ENCODE results near the gene KRTAP5-7. TPM values are rescaled to one million over a fixed set of nuclear protein-coding genes. Genes with fewer than 3 reads are reported as not detected.

The KRTAP5-7 gene
- total and polyA plus RNA-seq, 4 donors: 0.19 TPM; not detected in 3

GRCh38 chr11:71491531-71491930 lies 35.5 kb upstream of the KRTAP5-7 start (continued):
- TF ChIP-seq ZBTB33 (IDR thresholded peaks at IDR 0.05) (no peak), CTCF (IDR thresholded peaks at IDR 0.05; ENCODE audit: low read depth, low read length, missing input control) (no peak), YY1 (IDR thresholded peaks at IDR 0.05) (no peak)

- no peak overlapping the region for H3K27ac ChIP-seq (ENCODE audit: low read depth in 1 of 2, low read length in 2 of 2)
- no peaks in the 10 kb centered on the region for H3K9me3 ChIP-seq (ENCODE audit: control insufficient read depth in 4 of 4, low read length in 3 of 4)
- 94% methylated on average over 9 of the region's 9 CpGs for WGBS
- DNase-seq (ENCODE audit: low spot score): no peak
- no peaks in the 10 kb centered on the region for H3K27me3 ChIP-seq (ENCODE audit: control insufficient read depth in 4 of 4, insufficient read depth in 4 of 4, low read length in 3 of 4)
- TF ChIP-seq RAD21 (IDR thresholded peaks at IDR 0.05) (no peak), YY1 (IDR thresholded peaks at IDR 0.05) (no peak)
- no peak overlapping the region for H3K4me3 ChIP-seq (ENCODE audit: low read depth in 1 of 3, low read length in 3 of 3)
- peaks cover 6 to 55% (median 20%) of the 10 kb centered on the region in 4 donors for H3K36me3 ChIP-seq (ENCODE audit: control insufficient read depth in 4 of 4, insufficient read depth in 3 of 4, low read depth in 1 of 4, low read length in 3 of 4)
- no peak overlapping the region for H3K9ac ChIP-seq (ENCODE audit: low read depth in 1 of 2, low read length in 2 of 2)
- H3K4me1 ChIP-seq (ENCODE audit: control insufficient read depth in 4 of 4, insufficient read depth in 4 of 4, low read length in 3 of 4): no peaks in the 10 kb centered on the region
Observed at GRCh38 chr11:71491940-71492339, 35.1 kb upstream of the KRTAP5-7 start.

GRCh38 chr11:71495286-71496230 lies 31.5 kb upstream of the KRTAP5-7 start:
- Histone ChIP-seq H3K9ac (ENCODE audit: low read depth in 1 of 2, low read length in 2 of 2) (no peak overlapping the region), H3K4me1 (ENCODE audit: control insufficient read depth in 4 of 4, insufficient read depth in 4 of 4, low read length in 3 of 4) (peaks cover 0 to 4% (median under 1%) of the 10 kb centered on the region in 4 donors), H3K27ac (ENCODE audit: low read depth in 1 of 2, low read length in 2 of 2) (no peak overlapping the region), H3K4me3 (ENCODE audit: low read depth in 1 of 3, low read length in 3 of 3) (no peak overlapping the region), H3K36me3 (ENCODE audit: control insufficient read depth in 4 of 4, insufficient read depth in 3 of 4, low read depth in 1 of 4, low read length in 3 of 4) (peaks cover 6 to 64% (median 36%) of the 10 kb centered on the region in 4 donors), H3K9me3 (ENCODE audit: control insufficient read depth in 4 of 4, low read length in 3 of 4) (no peaks in the 10 kb centered on the region), H3K27me3 (ENCODE audit: control insufficient read depth in 4 of 4, insufficient read depth in 4 of 4, low read length in 3 of 4) (no peaks in the 10 kb centered on the region)
- DNase-seq (ENCODE audit: low spot score): no peak
- TF ChIP-seq FOXA1 (IDR thresholded peaks at IDR 0.05): no peak
- no peak for TF ChIP-seq RAD21 (IDR thresholded peaks at IDR 0.05)
- no peak for TF ChIP-seq JUND (IDR thresholded peaks at IDR 0.05)
- no peak for TF ChIP-seq NR2F2 (IDR thresholded peaks at IDR 0.05)
- no peak for TF ChIP-seq ATF3 (IDR thresholded peaks at IDR 0.05)
- no peak for TF ChIP-seq RXRA (IDR thresholded peaks at IDR 0.05)
- 98% methylated on average over 20 of the region's 20 CpGs for WGBS

GRCh38 chr11:71496421-71496820 lies 30.6 kb upstream of the KRTAP5-7 start:
- H3K9me3 ChIP-seq (ENCODE audit: control insufficient read depth in 4 of 4, low read length in 3 of 4): no peaks in the 10 kb centered on the region
- H3K4me1 ChIP-seq (ENCODE audit: control insufficient read depth in 4 of 4, insufficient read depth in 4 of 4, low read length in 3 of 4): peaks cover 0 to 10% (median 1%) of the 10 kb centered on the region in 4 donors
- TF ChIP-seq SP1 (IDR thresholded peaks at IDR 0.05) (no peak), JUND (IDR thresholded peaks at IDR 0.05) (no peak), RAD21 (IDR thresholded peaks at IDR 0.05) (no peak), GABPA (IDR thresholded peaks at IDR 0.05 in 1 of 2, conservative IDR thresholded peaks at IDR 0.05 in 1 of 2) (no peak), NR2F2 (IDR thresholded peaks at IDR 0.05) (no peak)
- peaks cover 6 to 56% (median 34%) of the 10 kb centered on the region in 4 donors for H3K36me3 ChIP-seq (ENCODE audit: control insufficient read depth in 4 of 4, insufficient read depth in 3 of 4, low read depth in 1 of 4, low read length in 3 of 4)
- H3K9ac ChIP-seq (ENCODE audit: low read depth in 1 of 2, low read length in 2 of 2): no peak overlapping the region
- H3K27ac ChIP-seq (ENCODE audit: low read depth in 1 of 2, low read length in 2 of 2): no peak overlapping the region
- WGBS: 97% methylated on average over 13 of the region's 13 CpGs
- H3K4me3 ChIP-seq (ENCODE audit: low read depth in 1 of 3, low read length in 3 of 3): no peak overlapping the region
- no peak for DNase-seq (ENCODE audit: low spot score)
- no peaks in the 10 kb centered on the region for H3K27me3 ChIP-seq (ENCODE audit: control insufficient read depth in 4 of 4, insufficient read depth in 4 of 4, low read length in 3 of 4)
